MM.1S (cell line): ENCODE data around the gene GABRG3.

Experiments used
- DNase-seq: peaks from one replicate; pipeline ENCODE4 v3.0.0-alpha.2; 2015
- H2AFZ ChIP-seq: fragments of 300-600 bp; sonication (generic); 2 replicates; pipeline ENCODE4 v1.6.0; 2016; ENCODE audit warnings: antibody characterized with exemption, low read length
- H3F3A ChIP-seq: fragments of 300-600 bp; sonication (generic); 2 replicates; pipeline ENCODE4 v1.6.1; 2016; ENCODE audit warnings: mild to moderate bottlenecking, antibody characterized with exemption, low read length, moderate library complexity, mixed read lengths; ENCODE audit not compliant: insufficient read depth
- H3K27ac ChIP-seq: fragments of 300-600 bp; sonication (generic); 2 replicates; pipeline ENCODE4 v1.5.1; 2016; ENCODE audit warnings: mild to moderate bottlenecking, low read length
- H3K27me3 ChIP-seq: fragments of 300-600 bp; sonication (generic); replicated peaks from 2 replicates; pipeline ENCODE4 v1.6.0; 2016; ENCODE audit warnings: low read length; ENCODE audit not compliant: insufficient read depth
- H3K36me3 ChIP-seq: fragments of 300-600 bp; sonication (generic); replicated peaks from 2 replicates; pipeline ENCODE4 v1.6.1; 2016; ENCODE audit warnings: mild to moderate bottlenecking, low read length, mixed read lengths; ENCODE audit not compliant: insufficient read depth
- H3K4me1 ChIP-seq: fragments of 300-600 bp; sonication (generic); 2 replicates; pipeline ENCODE4 v1.6.1; 2016; ENCODE audit warnings: low read length, mixed read lengths
- H3K4me2 ChIP-seq: fragments of 300-600 bp; sonication (generic); 2 replicates; pipeline ENCODE4 v1.6.0; 2016; ENCODE audit warnings: low read depth, low read length
- H3K4me3 ChIP-seq: fragments of 300-600 bp; sonication (generic); 2 replicates; pipeline ENCODE4 v1.5.1; 2016; ENCODE audit warnings: low read length, mixed read lengths
- H3K79me2 ChIP-seq: fragments of 300-600 bp; sonication (generic); 2 replicates; pipeline ENCODE4 v1.6.1; 2016; ENCODE audit warnings: mixed run types, low read length, mixed read lengths
- H3K9ac ChIP-seq: fragments of 300-600 bp; sonication (generic); 2 replicates; pipeline ENCODE4 v1.6.1; 2016; ENCODE audit warnings: low read length, mixed read lengths
- H3K9me2 ChIP-seq: fragments of 300-600 bp; sonication (generic); replicated peaks from 2 replicates; pipeline ENCODE4 v1.6.1; 2016; ENCODE audit warnings: mild to moderate bottlenecking, low read length, mixed read lengths; ENCODE audit not compliant: insufficient read depth
- H3K9me3 ChIP-seq: fragments of 300-600 bp; sonication (generic); replicated peaks from 2 replicates; pipeline ENCODE4 v1.6.1; 2016; ENCODE audit warnings: mild to moderate bottlenecking, low read length, mixed read lengths; ENCODE audit not compliant: insufficient read depth
- H4K20me1 ChIP-seq: fragments of 300-600 bp; sonication (generic); 2 replicates; pipeline ENCODE4 v1.6.1; 2016; ENCODE audit warnings: mild to moderate bottlenecking, low read length, moderate library complexity, mixed read lengths; ENCODE audit not compliant: insufficient read depth
- CTCF ChIP-seq: fragments of 300-600 bp; sonication (generic); IDR thresholded peaks from 2 replicates; pipeline ENCODE4 v1.5.1; 2016; ENCODE audit warnings: antibody characterized with exemption, low read length, mixed read lengths
- EZH2 ChIP-seq: fragments of 300-600 bp; sonication (generic); optimal IDR thresholded peaks from 2 replicates; pipeline ENCODE3; 2017; ENCODE audit warnings: low read depth, mild to moderate bottlenecking, antibody characterized with exemption, low read length, mixed read lengths
- EZH2phosphoT487 ChIP-seq: fragments of 300-600 bp; sonication (generic); IDR thresholded peaks from 2 replicates; pipeline ENCODE4 v1.6.1; 2018; ENCODE audit warnings: antibody characterized with exemption, low read length

Gene GABRG3

GRCh38 chr15:27061739-27062138, 90.8 kb downstream of the GABRG3 start:
- Histone ChIP-seq H4K20me1 (no peaks in the 10 kb centered on the region), H3F3A (no peaks in the 10 kb centered on the region), H3K4me3 (no peak overlapping the region), H3K9me2 (no peaks in the 10 kb centered on the region), H3K9ac (no peak overlapping the region), H3K27me3 (no peaks in the 10 kb centered on the region), H3K27ac (no peak overlapping the region), H3K4me1 (no peaks in the 10 kb centered on the region), H3K4me2 (no peak overlapping the region), H2AFZ (no peak overlapping the region), H3K79me2 (no peaks in the 10 kb centered on the region), H3K9me3 (no peaks in the 10 kb centered on the region), H3K36me3 (no peaks in the 10 kb centered on the region)
- TF ChIP-seq EZH2phosphoT487: no peak
- TF ChIP-seq CTCF: no peak
- TF ChIP-seq EZH2: no peak
- no peak for DNase-seq

- Histone ChIP-seq H3K27me3 (no peaks in the 10 kb centered on the region), H3K9me2 (no peaks in the 10 kb centered on the region), H3K27ac (no peak overlapping the region), H4K20me1 (no peaks in the 10 kb centered on the region), H3K4me1 (no peaks in the 10 kb centered on the region), H2AFZ (no peak overlapping the region), H3K79me2 (no peaks in the 10 kb centered on the region), H3K9ac (no peak overlapping the region), H3F3A (no peaks in the 10 kb centered on the region), H3K36me3 (no peaks in the 10 kb centered on the region), H3K4me2 (no peak overlapping the region), H3K9me3 (no peaks in the 10 kb centered on the region), H3K4me3 (no peak overlapping the region)
- TF ChIP-seq CTCF (no peak), EZH2phosphoT487 (no peak), EZH2 (no peak)
- no peak for DNase-seq
Observed at GRCh38 chr15:27062951-27063350, 92.0 kb downstream of the GABRG3 start.

- H3K27ac ChIP-seq: no peak overlapping the region
- no peak overlapping the region for H2AFZ ChIP-seq
- H3K4me2 ChIP-seq: no peak overlapping the region
- no peaks in the 10 kb centered on the region for H3K9me3 ChIP-seq
- H3K9me2 ChIP-seq: no peaks in the 10 kb centered on the region
- DNase-seq: no peak
- no peaks in the 10 kb centered on the region for H3K4me1 ChIP-seq
- H3F3A ChIP-seq: no peaks in the 10 kb centered on the region
- no peak for TF ChIP-seq EZH2
- TF ChIP-seq CTCF: no peak
- no peak for TF ChIP-seq EZH2phosphoT487
- no peak overlapping the region for H3K9ac ChIP-seq
- no peaks in the 10 kb centered on the region for H3K79me2 ChIP-seq
- H3K27me3 ChIP-seq: no peaks in the 10 kb centered on the region
- no peak overlapping the region for H3K4me3 ChIP-seq
- no peaks in the 10 kb centered on the region for H3K36me3 ChIP-seq
- H4K20me1 ChIP-seq: no peaks in the 10 kb centered on the region
Observed at GRCh38 chr15:27064080-27064479, 93.1 kb downstream of the GABRG3 start.
